Smooth muscle cell (in vitro differentiated cells): ENCODE results near the gene AKAP10. TPM values are rescaled to one million over a fixed set of nuclear protein-coding genes. Genes with fewer than 3 reads are reported as not detected.
"Not testable (repeated sequence)": the region's sequence is repeated elsewhere in the genome, so short reads cannot be mapped to it uniquely, and the experiment has no call there.

Experiments used
- DNase-seq: peaks from one replicate; lab custom pipeline; 2025; ENCODE audit not compliant: unreplicated experiment; lab: John Stamatoyannopoulos, UW
- H2AFZ ChIP-seq: fragments of 200-600 bp; sonication (generic); 2 replicates; pipeline ENCODE4 v1.6.0; 2016; ENCODE audit warnings: antibody characterized with exemption, low read depth, mild to moderate bottlenecking
- H3F3A ChIP-seq: fragments of 200-600 bp; sonication (generic); 2 replicates; pipeline ENCODE4 v1.6.0; 2017; ENCODE audit warnings: antibody characterized with exemption, low read depth
- H3K27ac ChIP-seq: fragments of 200-600 bp; sonication (generic); 2 replicates; pipeline ENCODE4 v1.5.1; 2016; ENCODE audit warnings: low read depth, mild to moderate bottlenecking
- H3K27me3 ChIP-seq: fragments of 200-600 bp; sonication (generic); 2 replicates; pipeline ENCODE4 v1.6.1; 2016; ENCODE audit warnings: low read depth, mild to moderate bottlenecking
- H3K36me3 ChIP-seq: fragments of 200-600 bp; sonication (generic); 2 replicates; pipeline ENCODE4 v1.5.1; 2016; ENCODE audit warnings: low read depth
- H3K4me1 ChIP-seq: fragments of 200-600 bp; sonication (generic); 2 replicates; pipeline ENCODE4 v1.5.1; 2016; ENCODE audit warnings: low read depth
- H3K4me2 ChIP-seq: fragments of 200-600 bp; sonication (generic); 2 replicates; pipeline ENCODE4 v1.6.0; 2016; ENCODE audit warnings: mild to moderate bottlenecking
- H3K4me3 ChIP-seq: fragments of 200-600 bp; sonication (generic); 2 replicates; pipeline ENCODE4 v1.5.1; 2016; ENCODE audit warnings: mild to moderate bottlenecking
- H3K79me2 ChIP-seq: fragments of 200-600 bp; sonication (generic); 2 replicates; pipeline ENCODE4 v1.6.0; 2016; ENCODE audit warnings: low read depth, mild to moderate bottlenecking
- H3K9ac ChIP-seq: fragments of 200-600 bp; sonication (generic); 2 replicates; pipeline ENCODE4 v1.6.0; 2016; ENCODE audit warnings: low read depth
- H3K9me3 ChIP-seq: fragments of 200-600 bp; sonication (generic); replicated peaks from 2 replicates; pipeline ENCODE4 v1.5.1; 2016; ENCODE audit warnings: low read depth
- H4K20me1 ChIP-seq: fragments of 200-600 bp; sonication (generic); 2 replicates; pipeline ENCODE4 v1.6.0; 2016; ENCODE audit warnings: low read depth
- WGBS: methylation state at CpG from one replicate; pipeline ENCODE4 v1.1.7; 2016; ENCODE audit warnings: low lambda C conversion rate; 5-methylcytosine and 5-hydroxymethylcytosine counted together
- polyA plus RNA-seq: library from polyadenylated mRNA; unstranded; fragments of >200 nt; fragmentation: Nextera tagmentation; extraction: Ambion mirVana; gene quantifications from 2 replicates; pipeline ENCODE4 v1.2.1, GENCODE V29; 2016
- total RNA-seq: library from RNA; depleted of rRNA; stranded (reverse); fragments of >200 nt; gene quantifications from 2 replicates; pipeline ENCODE4 v1.2.3, GENCODE V29; 2014
- TF ChIP-seq, protein P1 (sequence below): fragments of 200-600 bp; sonication (generic); IDR thresholded peaks from 2 replicates; pipeline ENCODE4 v1.5.1; 2017; ENCODE audit warnings: borderline replicate concordance, mild to moderate bottlenecking, antibody characterized with exemption; ENCODE audit not compliant: insufficient read depth, poor library complexity, severe bottlenecking

The AKAP10 gene
- total and polyA plus RNA-seq, 2 experiments from 2014 or later = 23.7 to 28.4 TPM

DNA sequence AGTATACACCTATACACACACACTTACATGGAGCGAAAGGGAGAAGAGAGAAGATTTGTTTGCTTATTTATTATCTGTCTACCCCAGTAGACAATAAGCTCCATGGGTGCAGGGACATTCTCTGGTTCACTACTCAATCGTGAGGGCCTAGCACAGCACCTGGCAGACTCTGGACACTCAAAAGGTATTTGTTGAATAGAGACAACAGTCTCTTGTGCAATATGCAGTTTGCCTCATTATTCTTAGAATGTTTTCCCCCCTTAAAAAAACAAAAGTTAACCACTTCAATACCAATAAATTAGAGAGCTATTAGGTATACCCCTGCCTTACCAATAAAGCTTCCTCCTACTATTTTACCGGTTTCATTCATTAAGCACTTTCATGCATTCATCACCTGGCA is 2.0 kb downstream of the AKAP10 start:
- Histone ChIP-seq H3F3A (peaks cover 11% of the 10 kb centered on the region), H3K4me2 (no peak overlapping the region), H3K79me2 (peaks cover 71% of the 10 kb centered on the region), H3K27me3 (no peaks in the 10 kb centered on the region), H3K4me3 (no peak overlapping the region), H3K27ac (no peak overlapping the region), H3K9ac (no peak overlapping the region), H3K4me1 (peaks cover 23% of the 10 kb centered on the region), H2AFZ (no peak overlapping the region), H3K9me3 (no peaks in the 10 kb centered on the region), H4K20me1 (peaks cover 40% of the 10 kb centered on the region), H3K36me3 (no peaks in the 10 kb centered on the region)
- no peak for DNase-seq
- 97% methylated on average over 3 of the region's 3 CpGs for WGBS
- TF ChIP-seq, protein P1, sequence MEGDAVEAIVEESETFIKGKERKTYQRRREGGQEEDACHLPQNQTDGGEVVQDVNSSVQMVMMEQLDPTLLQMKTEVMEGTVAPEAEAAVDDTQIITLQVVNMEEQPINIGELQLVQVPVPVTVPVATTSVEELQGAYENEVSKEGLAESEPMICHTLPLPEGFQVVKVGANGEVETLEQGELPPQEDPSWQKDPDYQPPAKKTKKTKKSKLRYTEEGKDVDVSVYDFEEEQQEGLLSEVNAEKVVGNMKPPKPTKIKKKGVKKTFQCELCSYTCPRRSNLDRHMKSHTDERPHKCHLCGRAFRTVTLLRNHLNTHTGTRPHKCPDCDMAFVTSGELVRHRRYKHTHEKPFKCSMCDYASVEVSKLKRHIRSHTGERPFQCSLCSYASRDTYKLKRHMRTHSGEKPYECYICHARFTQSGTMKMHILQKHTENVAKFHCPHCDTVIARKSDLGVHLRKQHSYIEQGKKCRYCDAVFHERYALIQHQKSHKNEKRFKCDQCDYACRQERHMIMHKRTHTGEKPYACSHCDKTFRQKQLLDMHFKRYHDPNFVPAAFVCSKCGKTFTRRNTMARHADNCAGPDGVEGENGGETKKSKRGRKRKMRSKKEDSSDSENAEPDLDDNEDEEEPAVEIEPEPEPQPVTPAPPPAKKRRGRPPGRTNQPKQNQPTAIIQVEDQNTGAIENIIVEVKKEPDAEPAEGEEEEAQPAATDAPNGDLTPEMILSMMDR = no peak

DNA sequence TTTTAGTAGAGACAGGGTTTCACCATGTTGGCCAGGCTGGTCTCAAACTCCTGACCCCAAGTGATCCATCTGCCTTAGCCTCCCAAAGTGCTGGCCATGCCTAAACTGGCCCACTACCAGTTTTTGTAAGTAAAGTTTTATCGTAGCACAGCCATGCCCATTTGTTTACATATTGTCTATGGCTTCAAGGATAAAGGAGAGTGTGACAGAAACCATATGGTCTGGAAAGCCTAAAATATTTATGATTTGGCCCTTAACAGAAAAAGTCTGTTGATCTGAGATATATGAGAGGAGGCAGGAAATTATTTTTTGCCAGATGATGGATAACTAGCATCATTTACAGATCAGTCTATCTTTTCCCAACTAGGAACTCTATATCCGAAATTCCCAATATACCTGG is 4.5 kb downstream of the AKAP10 start:
- H3K27me3 ChIP-seq = no peaks in the 10 kb centered on the region
- H3K27ac ChIP-seq = no peak overlapping the region
- TF ChIP-seq, protein P1 = no peak
- H3K9me3 ChIP-seq = no peaks in the 10 kb centered on the region
- H3K79me2 ChIP-seq = peaks cover 95% of the 10 kb centered on the region
- peaks cover 5% of the 10 kb centered on the region for H3K4me1 ChIP-seq
- H2AFZ ChIP-seq = no peak overlapping the region
- H3K4me2 ChIP-seq = no peak overlapping the region
- WGBS = 80% methylated on average over 2 of the region's 2 CpGs
- no peak overlapping the region for H3K4me3 ChIP-seq
- no peak for DNase-seq
- H3K9ac ChIP-seq = no peak overlapping the region
- no peaks in the 10 kb centered on the region for H3F3A ChIP-seq
- H4K20me1 ChIP-seq = peaks cover 64% of the 10 kb centered on the region
- peaks cover 6% of the 10 kb centered on the region for H3K36me3 ChIP-seq

DNA sequence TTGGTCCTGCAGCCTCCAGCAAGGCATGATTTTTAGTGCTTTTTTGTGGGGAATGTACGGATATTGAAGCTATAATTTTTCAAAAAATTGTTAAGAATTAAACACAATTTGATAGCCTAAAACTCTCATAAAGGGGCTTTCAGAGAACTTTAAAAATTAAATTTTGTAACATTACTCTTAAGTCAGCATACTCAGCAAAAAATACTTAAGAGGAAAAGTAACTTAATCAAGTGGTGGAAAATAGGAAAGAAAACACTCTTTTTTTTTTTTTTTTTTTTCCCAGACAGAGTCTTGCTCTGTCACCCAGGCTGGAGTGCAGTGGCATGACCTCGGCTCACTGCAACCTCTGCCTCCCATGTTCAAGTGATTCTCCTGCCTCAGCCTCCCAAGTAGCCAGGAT is 14.7 kb downstream of the AKAP10 start:
- not testable (repeated sequence) for DNase-seq, H3K36me3 ChIP-seq
- 93% methylated on average over 2 of the region's 2 CpGs for WGBS

DNA sequence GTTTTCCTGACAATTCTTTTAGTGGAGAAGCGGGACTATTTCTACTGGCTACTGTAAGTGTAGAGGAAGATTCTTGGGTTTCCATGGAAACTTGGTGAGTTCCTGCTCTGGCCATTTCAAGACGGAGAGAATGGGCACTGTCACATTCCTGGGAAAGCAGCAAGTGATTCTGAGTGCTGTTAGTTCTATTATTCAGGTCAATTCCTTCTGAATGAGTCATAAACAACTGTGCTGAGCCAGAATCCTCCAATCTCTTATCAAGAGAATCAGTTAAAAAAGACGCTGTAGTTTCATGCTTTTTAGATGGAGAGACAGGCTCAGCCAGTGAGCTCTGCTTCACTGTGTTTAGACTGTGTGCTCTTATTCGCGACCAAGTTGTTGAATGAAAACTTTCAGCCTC is 19.6 kb downstream of the AKAP10 start:
- TF ChIP-seq, protein P1 = no peak
- H3K36me3 ChIP-seq = peaks cover 8% of the 10 kb centered on the region
- no peaks in the 10 kb centered on the region for H3K9me3 ChIP-seq
- H3K4me2 ChIP-seq = no peak overlapping the region
- H4K20me1 ChIP-seq = peaks cover 75% of the 10 kb centered on the region
- DNase-seq = no peak
- H3K27me3 ChIP-seq = no peaks in the 10 kb centered on the region
- H3K9ac ChIP-seq = no peak overlapping the region
- H3K4me1 ChIP-seq = no peaks in the 10 kb centered on the region
- H3F3A ChIP-seq = peaks cover 10% of the 10 kb centered on the region
- H3K27ac ChIP-seq = peak overlapping the region; percentile 63
- WGBS = 33% methylated on average over 5 of the region's 5 CpGs
- no peak overlapping the region for H3K4me3 ChIP-seq
- no peak overlapping the region for H2AFZ ChIP-seq
- peaks cover 50% of the 10 kb centered on the region for H3K79me2 ChIP-seq

More for the DNA sequence above, 14.7 kb downstream of the AKAP10 start:
- H3K27ac ChIP-seq, H3K4me2 ChIP-seq, H3K4me1 ChIP-seq, H3K9ac ChIP-seq, H3K27me3 ChIP-seq, H3K9me3 ChIP-seq, H2AFZ ChIP-seq, H3K4me3 ChIP-seq: not testable (repeated sequence)
- Histone ChIP-seq H3K79me2 (peaks cover 35% of the 10 kb centered on the region), H4K20me1 (peaks cover 73% of the 10 kb centered on the region), H3F3A (peaks cover 10% of the 10 kb centered on the region)
